Smooth muscle cell (in vitro differentiated cells): ENCODE data around the gene WWC1. TPM values are rescaled to one million over a fixed set of nuclear protein-coding genes. Genes with fewer than 3 reads are reported as not detected.
"Not testable (repeated sequence)": the region's sequence is repeated elsewhere in the genome, so short reads cannot be mapped to it uniquely, and the experiment has no call there.

ENCODE experiments used
- DNase-seq: peaks from one replicate; lab custom pipeline; 2025; ENCODE audit not compliant: unreplicated experiment; lab: John Stamatoyannopoulos, UW
- H2AFZ ChIP-seq: fragments of 200-600 bp; sonication (generic); 2 replicates; pipeline ENCODE4 v1.6.0; 2016; ENCODE audit warnings: antibody characterized with exemption, low read depth, mild to moderate bottlenecking
- H3F3A ChIP-seq: fragments of 200-600 bp; sonication (generic); 2 replicates; pipeline ENCODE4 v1.6.0; 2017; ENCODE audit warnings: antibody characterized with exemption, low read depth
- H3K27ac ChIP-seq: fragments of 200-600 bp; sonication (generic); 2 replicates; pipeline ENCODE4 v1.5.1; 2016; ENCODE audit warnings: low read depth, mild to moderate bottlenecking
- H3K27me3 ChIP-seq: fragments of 200-600 bp; sonication (generic); 2 replicates; pipeline ENCODE4 v1.6.1; 2016; ENCODE audit warnings: low read depth, mild to moderate bottlenecking
- H3K36me3 ChIP-seq: fragments of 200-600 bp; sonication (generic); 2 replicates; pipeline ENCODE4 v1.5.1; 2016; ENCODE audit warnings: low read depth
- H3K4me1 ChIP-seq: fragments of 200-600 bp; sonication (generic); 2 replicates; pipeline ENCODE4 v1.5.1; 2016; ENCODE audit warnings: low read depth
- H3K4me2 ChIP-seq: fragments of 200-600 bp; sonication (generic); 2 replicates; pipeline ENCODE4 v1.6.0; 2016; ENCODE audit warnings: mild to moderate bottlenecking
- H3K4me3 ChIP-seq: fragments of 200-600 bp; sonication (generic); 2 replicates; pipeline ENCODE4 v1.5.1; 2016; ENCODE audit warnings: mild to moderate bottlenecking
- H3K79me2 ChIP-seq: fragments of 200-600 bp; sonication (generic); 2 replicates; pipeline ENCODE4 v1.6.0; 2016; ENCODE audit warnings: low read depth, mild to moderate bottlenecking
- H3K9ac ChIP-seq: fragments of 200-600 bp; sonication (generic); 2 replicates; pipeline ENCODE4 v1.6.0; 2016; ENCODE audit warnings: low read depth
- H3K9me3 ChIP-seq: fragments of 200-600 bp; sonication (generic); replicated peaks from 2 replicates; pipeline ENCODE4 v1.5.1; 2016; ENCODE audit warnings: low read depth
- H4K20me1 ChIP-seq: fragments of 200-600 bp; sonication (generic); 2 replicates; pipeline ENCODE4 v1.6.0; 2016; ENCODE audit warnings: low read depth
- CTCF ChIP-seq: fragments of 200-600 bp; sonication (generic); IDR thresholded peaks from 2 replicates; pipeline ENCODE4 v1.5.1; 2017; ENCODE audit warnings: borderline replicate concordance, mild to moderate bottlenecking, antibody characterized with exemption; ENCODE audit not compliant: insufficient read depth, poor library complexity, severe bottlenecking
- WGBS: methylation state at CpG from one replicate; pipeline ENCODE4 v1.1.7; 2016; ENCODE audit warnings: low lambda C conversion rate; 5-methylcytosine and 5-hydroxymethylcytosine counted together
- polyA plus RNA-seq: library from polyadenylated mRNA; unstranded; fragments of >200 nt; fragmentation: Nextera tagmentation; extraction: Ambion mirVana; gene quantifications from 2 replicates; pipeline ENCODE4 v1.2.1, GENCODE V29; 2016
- total RNA-seq: library from RNA; depleted of rRNA; stranded (reverse); fragments of >200 nt; gene quantifications from 2 replicates; pipeline ENCODE4 v1.2.3, GENCODE V29; 2014

WWC1 gene
- total and polyA plus RNA-seq, 2 experiments from 2014 or later, result 3.7 to 7.5 TPM

DNA sequence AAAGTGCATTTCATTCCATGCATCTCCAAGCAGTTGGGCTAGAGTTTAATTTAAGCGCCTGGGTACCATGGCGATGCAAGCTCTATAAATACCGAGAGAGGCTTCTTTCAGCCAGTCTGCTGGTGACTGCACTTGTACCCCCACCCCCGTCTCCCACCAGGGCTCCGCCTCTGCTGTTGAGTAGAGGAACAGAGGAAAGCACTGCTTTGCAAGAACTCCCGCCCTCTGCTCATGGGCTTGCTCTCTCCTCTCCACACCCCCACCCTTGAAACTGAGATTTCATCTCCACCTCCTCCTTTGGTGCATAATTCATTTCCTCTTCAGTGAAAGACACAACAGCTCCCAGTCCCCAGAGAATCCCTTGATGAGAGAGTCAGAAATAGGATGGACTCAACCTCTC is 5.1 kb upstream of the WWC1 start:
- 41% methylated on average over 6 of the region's 6 CpGs for WGBS
- DNase-seq, result no peak
- Histone ChIP-seq H4K20me1 (no peaks in the 10 kb centered on the region), H3K27me3 (no peaks in the 10 kb centered on the region), H3K4me3 (no peak overlapping the region), H3K9me3 (peaks cover 6% of the 10 kb centered on the region), H3K27ac (no peak overlapping the region), H3K36me3 (no peaks in the 10 kb centered on the region), H3K4me2 (no peak overlapping the region), H3F3A (peaks cover 6% of the 10 kb centered on the region), H3K4me1 (peaks cover 4% of the 10 kb centered on the region), H2AFZ (no peak overlapping the region), H3K79me2 (no peaks in the 10 kb centered on the region), H3K9ac (no peak overlapping the region)
- no peak for TF ChIP-seq CTCF

- not testable (repeated sequence) for H3K79me2 ChIP-seq, H3K9me3 ChIP-seq, H3K4me1 ChIP-seq, H2AFZ ChIP-seq, H3K9ac ChIP-seq, H3K36me3 ChIP-seq, H3K4me2 ChIP-seq, H3K27ac ChIP-seq, H3F3A ChIP-seq, H3K27me3 ChIP-seq, DNase-seq, H3K4me3 ChIP-seq, H4K20me1 ChIP-seq
- WGBS, result 95% methylated on average over 5 of the region's 5 CpGs
Observed at GRCh38 chr5:168286863-168287262, 4.6 kb upstream of the WWC1 start.

- Histone ChIP-seq H3K79me2 (no peaks in the 10 kb centered on the region), H3K27me3 (no peaks in the 10 kb centered on the region), H3K4me1 (peaks cover 4% of the 10 kb centered on the region), H3K9ac (no peak overlapping the region), H3K4me2 (no peak overlapping the region), H3K27ac (no peak overlapping the region), H3K9me3 (peaks cover 6% of the 10 kb centered on the region), H3K4me3 (no peak overlapping the region), H2AFZ (no peak overlapping the region), H3K36me3 (no peaks in the 10 kb centered on the region), H3F3A (peaks cover 6% of the 10 kb centered on the region), H4K20me1 (no peaks in the 10 kb centered on the region)
- 92% methylated on average over 4 of the region's 4 CpGs for WGBS
- no peak for TF ChIP-seq CTCF
- no peak for DNase-seq
Observed at GRCh38 chr5:168287362-168287761, 4.1 kb upstream of the WWC1 start.

GRCh38 chr5:168288349-168289245 is 2.8 kb upstream of the WWC1 start:
- Histone ChIP-seq H3K27me3 (no peaks in the 10 kb centered on the region), H3K79me2 (peaks cover 3% of the 10 kb centered on the region), H3K4me1 (peaks cover 4% of the 10 kb centered on the region), H4K20me1 (no peaks in the 10 kb centered on the region), H3K4me2 (peak overlapping the region; percentile 49), H3K4me3 (peak overlapping the region; percentile 29), H2AFZ (no peak overlapping the region), H3K9me3 (peaks cover 6% of the 10 kb centered on the region), H3K9ac (peak overlapping the region; percentile 57), H3K27ac (peak overlapping the region; percentile 80), H3F3A (peaks cover 6% of the 10 kb centered on the region), H3K36me3 (no peaks in the 10 kb centered on the region)
- WGBS, result 63% methylated on average over 22 of the region's 22 CpGs
- TF ChIP-seq CTCF, result no peak
- DNase-seq, result no peak
